GM19397 (cell line): ENCODE results near the gene FEV.

Experiments used
- ATAC-seq: cut with Tn5 transposase; IDR thresholded peaks from one replicate; pipeline ENCODE4 v1.9.1; 2021; ENCODE audit warnings: mild to moderate bottlenecking, moderate library complexity; ENCODE audit not compliant: unreplicated experiment

Gene FEV

DNA sequence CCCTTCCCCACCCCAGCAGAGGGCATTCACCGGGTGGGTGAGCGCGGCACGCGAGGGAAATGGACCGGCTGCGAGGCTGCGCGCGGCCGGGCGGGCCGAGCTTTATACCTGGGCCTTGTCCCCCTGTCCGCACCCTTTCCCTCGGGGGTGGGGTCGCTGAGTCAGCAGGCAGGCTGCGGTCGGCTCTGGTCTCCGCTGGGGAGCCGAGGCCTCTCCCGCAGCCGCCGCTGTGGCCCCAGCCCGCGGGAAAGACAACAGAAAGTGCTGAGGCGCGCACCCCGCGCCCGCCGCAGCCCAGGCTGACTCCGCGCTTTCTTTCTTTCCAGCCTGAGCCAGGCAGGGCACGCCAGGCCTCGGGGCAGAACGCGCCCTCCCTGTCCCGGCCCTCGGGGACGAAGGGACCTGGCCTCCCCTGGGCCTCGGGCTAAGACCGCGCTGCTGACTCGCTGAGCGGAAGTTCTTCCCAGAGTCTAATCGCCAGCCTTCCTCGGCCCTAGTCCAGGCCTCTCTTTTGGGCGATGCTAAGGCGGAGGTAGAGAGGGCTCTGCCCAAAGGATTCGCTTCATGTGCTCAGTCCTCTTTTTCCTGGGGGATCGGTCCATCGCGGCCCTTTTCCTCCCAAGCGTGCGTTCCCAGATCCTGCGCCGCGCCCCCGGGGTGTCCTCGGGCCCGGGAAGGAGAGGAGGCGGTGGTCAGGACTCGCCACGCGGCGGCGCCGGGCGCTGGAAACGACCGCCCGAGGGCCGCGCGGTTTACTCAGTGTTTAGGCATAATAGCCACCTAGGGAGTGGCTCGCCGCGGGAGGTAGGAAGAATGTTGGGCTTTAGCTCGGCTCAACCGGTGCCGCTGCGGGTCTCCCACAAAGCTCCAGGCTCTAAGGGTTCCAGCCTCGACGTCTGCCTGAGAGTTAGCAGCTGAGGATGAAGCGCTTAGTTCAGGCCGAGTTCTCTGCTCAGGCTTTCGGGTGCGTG, 8.6 kb upstream of the FEV start, which contains the start of gene CRYBA2:
CRYBA2 (minus strand) TSS at position 78 of the 971 bp plus-strand sequence. CDS start 246 bp downstream, outside the sequence.
- no peak for ATAC-seq

DNA sequence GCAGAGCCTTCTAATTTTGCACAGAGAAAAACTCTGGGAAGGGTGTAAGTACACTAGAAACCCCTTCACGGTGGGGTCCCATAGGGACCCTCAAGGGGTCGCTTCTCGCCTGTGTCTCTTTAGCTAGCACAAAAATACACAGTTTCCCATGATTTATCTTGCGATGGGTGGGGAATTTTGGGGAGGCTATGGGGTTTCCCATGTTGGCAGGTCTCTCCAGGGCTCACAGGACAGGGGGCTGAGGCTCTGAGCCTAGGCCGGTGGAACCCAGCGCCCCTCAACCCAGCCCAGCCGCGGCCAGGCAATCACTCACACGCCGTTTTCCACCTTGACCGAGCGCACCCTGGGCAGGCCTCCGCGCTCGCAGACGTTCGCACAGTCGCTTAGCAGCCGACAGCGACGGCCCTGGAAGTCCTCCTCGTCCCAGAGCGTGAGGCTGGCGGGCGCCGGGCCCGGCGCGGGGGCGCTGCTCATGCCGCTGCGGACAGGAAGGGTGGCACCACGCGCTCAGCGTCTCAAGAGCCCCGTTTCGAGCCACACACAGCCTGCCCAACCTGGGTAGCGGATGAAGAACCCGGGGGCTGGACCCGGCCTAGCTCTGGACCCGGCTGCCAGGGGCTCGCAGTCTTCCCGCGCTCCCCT, 7.8 kb upstream of the FEV start:
- no peak for ATAC-seq

DNA sequence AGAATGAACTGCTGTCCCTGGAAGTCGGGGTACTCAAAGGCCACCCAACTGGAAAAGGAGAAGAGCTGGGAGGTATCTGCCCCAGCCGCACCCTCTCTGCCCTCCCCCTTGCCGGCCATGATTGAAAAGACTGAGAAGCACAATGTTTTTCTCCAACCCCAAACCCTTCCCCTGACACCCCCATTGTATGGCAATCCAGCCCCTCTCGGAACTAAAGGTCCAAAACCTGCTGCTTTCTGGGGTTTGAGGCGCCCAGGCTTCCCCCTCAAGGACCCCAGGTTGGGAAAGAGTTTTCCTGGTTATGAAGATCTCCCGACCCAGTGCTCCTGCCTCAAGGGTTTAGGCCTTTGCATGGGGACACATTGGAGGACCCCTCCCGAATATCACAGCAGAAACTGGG, 7.2 kb upstream of the FEV start:
- ATAC-seq, result no peak

DNA sequence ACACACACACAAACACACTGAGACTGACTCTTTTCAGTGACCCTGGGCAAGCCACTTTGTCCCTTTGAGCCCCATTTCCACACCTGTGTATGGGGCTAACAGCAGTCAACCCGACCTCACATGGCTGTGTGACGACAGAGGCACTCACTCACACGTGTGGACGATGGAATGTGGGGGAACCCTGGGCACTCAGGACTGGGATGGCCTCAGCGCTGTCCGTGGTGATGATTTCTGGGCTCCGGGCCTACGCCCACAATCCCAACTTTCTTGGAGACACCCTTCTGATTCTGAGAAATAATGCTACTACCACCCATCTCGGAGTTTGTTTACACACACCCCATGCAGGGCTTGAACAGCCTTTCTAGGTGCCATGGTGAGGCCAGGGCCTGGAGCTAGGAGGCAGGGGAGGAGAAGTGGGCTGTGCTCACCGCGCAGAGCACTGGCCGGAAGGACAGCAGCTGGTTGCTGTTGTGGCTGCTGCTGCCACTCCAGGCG, 6.7 kb upstream of the FEV start:
- ATAC-seq, result no peak

DNA sequence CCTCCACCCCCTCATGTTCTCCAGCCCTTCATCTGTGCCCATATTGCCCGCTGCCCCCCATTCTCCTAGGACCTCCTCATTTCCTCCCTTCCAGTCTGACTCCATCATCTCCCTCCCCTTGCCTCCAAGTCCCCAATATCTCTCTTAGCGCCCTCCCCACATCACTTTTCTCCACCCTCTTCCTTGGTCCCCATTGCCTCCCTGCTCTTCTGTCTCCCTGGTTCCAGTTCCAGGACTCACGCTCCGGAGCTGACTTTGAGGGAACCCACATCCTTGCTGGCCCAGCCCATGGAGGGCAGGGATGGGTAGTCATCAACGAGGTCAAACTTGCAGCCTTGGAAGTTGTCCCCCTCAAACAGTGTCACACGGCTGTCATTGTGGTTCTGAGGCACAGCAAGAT, 5.6 kb upstream of the FEV start:
- no peak for ATAC-seq

DNA sequence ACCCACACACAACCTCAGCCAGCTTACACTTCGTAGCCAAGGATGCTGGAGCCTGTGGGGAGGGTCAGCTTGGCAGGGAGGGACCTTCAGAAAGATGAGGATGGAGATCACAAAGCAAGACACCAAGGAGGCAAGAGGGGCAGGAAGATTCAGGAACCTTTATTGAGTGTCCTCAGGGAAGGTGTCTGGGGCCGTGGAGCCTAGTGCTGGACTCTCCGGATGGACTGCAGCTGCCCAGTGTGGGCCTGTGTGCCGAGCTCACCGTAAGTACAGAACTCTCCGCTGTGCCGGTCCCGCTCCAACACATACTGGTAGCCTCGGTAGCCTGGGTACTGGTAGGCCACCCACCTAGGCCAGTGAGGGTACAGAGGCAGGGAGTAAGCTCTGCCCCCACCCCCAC, 5.1 kb upstream of the FEV start:
- ATAC-seq, result no peak

DNA sequence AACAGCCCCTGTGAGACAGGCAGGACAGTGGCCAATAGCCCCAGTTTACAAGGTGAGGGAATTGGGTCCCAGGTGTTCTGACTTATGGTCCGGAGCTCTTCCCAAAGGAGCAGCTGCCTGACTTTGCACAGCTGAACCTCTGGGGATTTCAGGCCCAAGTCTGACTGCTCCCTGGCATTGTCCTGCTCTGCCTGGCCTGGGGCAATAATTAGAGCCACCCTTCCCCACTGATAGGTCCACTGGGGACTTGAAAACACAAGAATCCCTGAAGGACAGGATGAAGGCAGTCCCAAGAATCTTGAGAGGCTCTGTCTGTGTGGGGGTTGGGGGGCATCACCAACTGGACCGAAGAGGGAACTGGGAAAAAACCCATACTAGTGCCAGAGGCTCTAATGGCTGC, 3.7 kb upstream of the FEV start:
- ATAC-seq, result no peak

DNA sequence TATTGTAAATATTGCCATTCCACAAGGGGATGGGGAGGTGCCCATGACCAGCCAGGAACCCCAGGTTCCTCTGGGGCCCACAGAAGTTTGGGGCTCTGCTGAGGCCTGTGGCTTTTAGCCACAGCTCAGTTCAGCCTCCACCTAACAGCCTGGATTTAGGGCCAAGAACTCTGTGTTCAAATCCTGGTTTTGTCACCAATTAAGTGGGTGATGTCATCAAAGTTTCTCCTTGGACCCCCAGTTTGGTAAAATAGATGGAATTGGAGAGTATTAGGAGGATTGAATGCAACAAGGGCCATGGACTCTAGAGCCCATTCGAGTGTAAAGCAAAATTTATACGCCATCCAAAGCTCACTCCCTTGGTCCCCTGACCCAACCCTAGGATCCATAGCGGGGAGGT, 3.2 kb upstream of the FEV start:
- no peak for ATAC-seq

DNA sequence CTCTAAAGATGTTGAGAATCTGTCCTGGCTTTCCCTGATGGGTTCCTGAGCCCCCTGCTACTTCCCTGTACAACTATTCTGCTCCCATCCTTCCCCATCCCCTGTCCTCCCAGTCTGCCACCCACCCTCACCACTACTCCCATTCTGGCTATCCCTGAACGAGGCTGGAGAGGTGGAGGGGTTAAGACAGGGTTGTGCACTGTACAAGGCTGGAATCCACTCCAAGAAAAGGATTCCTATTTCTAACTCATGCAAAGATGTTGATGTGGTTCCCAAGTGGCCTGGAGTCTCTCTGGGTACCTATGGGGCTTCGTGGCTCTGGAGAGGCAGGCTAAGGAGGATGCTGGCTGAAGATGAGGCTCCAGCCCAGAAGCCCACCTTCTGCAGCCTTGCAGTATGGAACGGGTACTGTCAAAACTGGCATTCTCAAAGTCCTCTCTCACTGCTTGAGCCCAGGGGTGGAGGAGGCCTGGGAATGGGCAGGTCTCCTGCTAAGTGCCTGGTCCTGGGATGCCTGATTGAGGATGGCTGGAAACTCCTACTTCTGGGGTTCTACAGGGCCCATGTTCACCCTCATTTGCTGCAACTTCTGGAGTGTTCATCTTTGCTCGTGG, 1.3 kb upstream of the FEV start:
- no peak for ATAC-seq

DNA sequence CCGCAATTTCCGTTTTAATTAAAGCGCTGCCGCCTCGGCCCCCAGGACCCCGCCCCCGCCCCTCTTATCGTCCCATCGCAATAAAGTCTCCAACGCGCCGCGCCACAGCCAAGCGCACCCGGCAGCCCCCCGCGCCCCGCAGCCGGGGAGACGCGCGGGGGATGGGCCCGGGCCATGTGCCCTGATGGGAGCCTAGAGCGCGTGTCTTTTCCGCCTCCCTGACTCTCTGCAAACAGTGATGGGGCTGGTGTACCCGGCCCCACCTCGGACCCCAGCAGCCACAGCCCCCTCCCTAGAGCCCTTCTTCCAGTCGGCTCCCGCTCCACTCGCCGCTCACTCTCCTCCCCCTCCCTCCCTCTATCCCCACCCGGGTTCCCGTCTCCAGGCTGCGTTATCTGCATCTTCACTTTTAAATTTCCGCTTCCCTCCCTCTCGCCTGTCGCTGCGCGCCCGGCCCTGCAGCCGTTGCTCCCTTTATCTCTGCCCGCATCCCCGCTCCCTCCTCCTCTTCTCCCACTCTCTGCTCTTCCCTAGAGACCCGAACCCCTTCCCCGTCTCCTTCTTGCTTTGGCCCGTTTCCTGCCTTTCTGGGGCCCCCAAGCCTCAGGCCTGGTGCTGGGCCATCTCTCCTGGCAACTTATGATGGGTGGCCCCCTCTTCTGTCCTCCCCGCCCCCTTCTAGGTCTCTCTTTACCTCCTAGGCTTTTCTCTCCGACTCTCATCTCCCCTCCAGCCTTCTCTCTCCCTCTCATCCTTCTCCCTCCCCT, 524 bp upstream of the FEV start:
- ATAC-seq, result no peak

DNA sequence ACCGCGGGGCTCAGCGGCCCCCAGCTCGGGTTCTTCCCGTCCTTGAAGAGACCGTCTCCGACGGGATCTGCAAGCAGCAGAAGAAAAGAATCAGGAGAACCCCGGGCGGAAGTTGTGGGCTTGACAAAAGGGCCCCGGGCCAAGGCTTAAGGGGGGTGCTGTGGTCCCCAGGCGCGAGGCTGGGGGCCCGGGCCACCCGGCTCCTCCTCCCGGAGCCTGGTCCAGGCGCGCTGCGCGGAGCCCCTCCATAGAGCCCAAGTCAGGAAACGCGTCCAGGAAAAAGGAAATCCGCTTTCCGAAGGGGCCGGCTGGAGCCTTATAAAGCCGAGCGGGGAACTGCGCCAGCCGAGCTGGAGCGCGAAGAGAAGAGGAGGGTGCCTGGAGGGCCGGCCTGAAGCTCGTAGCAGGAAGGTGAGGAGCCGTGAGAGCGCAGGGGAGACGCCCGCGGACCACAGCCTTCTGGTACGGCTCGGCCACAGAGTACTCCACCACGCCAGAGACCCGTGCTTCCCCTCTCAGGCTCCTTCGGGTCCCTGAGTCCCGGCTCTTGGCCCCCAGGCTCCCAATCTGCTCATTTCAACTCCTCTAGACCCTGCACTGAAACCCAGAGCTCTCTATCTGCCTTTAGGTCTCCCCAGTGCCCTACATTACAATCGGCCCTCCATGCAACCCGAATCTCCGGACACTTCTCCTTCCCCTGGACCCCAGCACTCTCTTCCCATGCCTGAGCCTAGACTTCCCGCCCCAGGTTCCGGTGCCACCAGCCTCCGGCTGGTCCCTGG, 554 bp downstream of the FEV start:
- no peak for ATAC-seq

DNA sequence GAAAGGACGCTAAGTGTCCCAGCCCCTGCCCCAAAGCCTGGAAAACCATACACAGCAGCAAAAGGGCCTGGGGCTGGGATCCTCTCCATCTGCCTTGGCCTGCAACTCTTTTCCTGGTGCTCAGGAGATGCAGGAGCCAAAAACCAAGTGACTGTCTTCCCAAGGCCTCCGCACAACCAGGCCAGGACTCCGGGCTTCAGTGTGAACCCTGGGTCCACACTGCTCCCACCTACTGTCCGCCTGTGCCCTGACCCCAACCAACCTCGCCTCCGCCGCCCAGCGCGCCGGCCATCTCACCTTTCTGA, 1.1 kb downstream of the FEV start:
- no peak for ATAC-seq

DNA sequence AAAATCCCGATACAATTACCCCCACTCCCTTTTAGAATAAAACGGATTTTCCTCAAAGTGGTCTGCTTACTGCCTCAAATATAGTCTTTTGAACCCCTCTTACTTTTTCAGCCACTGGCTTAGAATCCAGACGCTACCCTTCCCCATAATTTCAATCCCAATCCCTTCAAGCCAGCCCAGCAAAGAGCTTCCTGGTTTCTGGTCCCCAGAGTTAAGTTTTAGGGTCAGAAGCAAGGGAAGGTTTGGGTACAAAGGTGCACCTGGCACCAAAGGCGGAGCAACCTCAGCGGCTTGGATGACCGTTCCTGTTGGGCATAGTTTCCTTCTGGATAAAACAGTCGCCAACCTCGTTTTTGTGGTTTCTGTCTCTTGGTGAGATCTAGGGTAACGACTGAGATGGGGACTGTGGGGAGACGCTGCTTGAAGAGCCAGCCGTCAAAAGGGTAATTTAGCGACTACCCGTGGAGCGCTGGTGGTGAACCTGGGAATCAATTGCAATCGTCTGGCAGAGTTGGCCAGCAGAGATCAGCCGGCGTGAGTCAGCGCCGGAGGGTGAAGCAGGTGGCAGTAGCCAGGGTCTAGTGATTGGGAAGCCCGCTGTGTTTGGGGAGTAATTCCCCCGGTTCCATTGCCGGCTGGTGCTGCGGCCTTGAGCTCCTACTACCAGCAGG, 1.6 kb downstream of the FEV start:
- ATAC-seq, result no peak

DNA sequence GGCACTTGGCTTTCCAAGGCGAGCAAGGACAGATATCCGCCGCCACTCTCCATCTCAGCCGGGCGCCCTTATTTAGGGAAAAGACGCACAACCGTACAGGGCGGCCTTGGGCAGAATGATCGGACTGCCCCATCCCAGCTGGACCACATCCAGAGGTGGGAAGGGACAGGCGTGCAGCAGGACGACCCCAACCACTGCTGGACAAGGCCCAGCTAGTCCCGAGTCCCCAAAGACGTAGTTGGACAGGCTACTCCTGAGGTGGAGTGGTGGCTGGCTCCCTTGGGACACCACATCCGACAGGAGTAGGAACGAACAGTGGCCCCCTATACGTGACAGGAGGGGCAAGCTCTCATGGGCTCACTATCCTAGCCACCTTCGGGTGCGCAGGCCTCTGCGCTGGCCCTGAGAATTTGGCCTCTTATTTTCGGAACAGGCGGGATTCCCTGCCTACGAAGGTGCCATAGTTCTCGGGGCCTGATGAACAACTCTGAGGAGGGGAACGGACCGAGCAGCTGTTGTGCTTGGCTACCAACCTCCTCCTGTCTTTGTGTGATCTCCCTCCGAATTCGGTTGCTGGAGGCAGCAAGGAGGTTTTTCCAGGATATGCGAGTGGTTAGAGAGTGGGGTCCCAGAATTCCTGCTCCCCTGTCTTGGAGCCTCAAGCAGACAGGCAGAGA, 2.3 kb downstream of the FEV start:
- ATAC-seq, result no peak

DNA sequence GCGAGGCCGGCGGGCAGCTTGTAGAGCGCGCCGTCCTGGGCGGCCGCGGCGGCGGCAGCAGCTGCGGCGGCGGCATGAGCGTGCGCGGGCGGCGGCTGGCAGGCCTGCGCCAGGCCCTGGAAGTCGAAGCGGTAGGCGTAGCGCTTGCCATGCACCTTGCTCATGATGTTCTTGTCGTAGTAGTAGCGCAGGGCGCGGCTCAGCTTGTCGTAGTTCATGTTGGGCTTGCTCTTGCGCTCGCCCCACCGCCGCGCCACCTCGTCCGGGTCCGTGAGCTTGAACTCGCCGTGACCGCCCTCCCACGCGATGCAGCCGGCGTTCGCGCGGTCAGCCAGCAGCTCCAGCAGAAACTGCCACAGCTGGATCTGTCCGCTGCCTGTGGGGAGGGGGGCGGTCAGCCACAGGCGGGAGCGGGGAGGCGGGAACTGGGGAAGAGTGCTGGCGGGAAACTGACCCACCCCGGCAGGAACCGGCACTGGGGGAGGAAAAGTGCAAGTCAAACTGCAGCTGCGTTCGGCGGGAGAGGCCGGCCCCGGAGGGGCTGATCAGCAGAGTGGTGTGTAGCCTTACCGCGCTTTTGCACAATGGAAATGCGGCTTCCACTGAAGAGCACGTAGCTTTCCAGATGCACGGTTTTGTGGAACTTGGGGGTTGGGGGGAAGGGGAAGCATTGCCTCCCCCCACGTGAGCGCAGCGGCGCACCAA, 3.0 kb downstream of the FEV start:
- no peak for ATAC-seq

DNA sequence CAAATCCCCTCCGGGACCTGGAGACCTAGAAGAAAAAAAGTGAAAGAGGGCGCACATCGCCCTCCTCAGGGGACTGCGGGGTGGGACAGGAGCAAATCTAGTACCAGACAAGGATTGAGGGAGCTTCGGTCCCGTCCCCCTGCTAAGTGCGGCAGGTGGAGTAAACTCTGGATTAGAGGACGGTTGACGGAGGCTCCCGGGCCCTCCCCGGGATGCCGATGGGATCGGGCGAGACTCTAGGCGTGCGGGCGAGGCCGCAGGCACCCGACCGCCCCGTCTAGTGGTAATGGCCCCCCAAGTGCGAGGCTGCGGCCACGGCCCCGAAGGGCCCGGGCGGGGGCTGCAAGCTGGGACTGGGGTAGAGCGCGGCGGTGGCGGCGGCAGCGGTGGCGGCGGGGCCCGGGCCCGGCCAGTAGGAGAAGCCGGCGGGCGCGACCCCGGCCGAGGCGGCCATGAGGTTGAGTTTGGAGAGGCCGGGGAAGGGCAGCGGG, 3.5 kb downstream of the FEV start:
- no peak for ATAC-seq

DNA sequence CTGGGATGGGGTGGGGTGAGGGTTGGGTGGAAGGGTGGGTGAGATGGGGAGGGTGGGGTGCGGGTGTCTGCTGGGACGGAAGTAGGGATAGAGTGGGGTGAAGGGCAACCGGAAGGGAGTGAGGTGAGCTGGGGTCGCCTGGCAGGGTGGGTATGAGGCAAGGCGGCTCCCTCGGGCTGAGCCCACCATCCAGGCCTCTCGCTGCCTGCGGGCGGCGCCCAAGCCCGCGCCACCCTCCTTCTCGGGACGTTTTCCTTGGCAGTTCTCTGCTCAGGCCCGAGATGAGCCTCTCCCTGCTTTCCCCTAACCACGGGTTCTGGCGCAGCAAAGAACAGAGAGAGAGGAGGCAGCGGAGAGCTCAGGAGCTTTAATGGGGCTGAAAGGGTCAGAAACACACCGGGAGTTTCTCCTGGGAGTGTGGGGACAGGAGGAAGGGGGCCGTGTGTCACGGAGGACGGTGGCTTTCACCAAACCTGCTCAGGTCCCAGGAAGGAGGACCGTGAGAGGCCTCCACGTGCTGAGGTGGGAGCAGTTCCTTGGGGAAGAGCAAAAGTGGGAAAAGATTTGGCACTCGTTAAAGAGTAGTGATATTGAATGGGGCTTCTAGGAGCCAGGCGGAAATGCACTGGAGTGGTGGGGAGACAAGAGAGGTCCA, 4.1 kb downstream of the FEV start:
- ATAC-seq, result no peak
